HK-2 (cell line): ENCODE measurements around the gene KRT75.

Experiments
- DNase-seq: peaks from one replicate; pipeline ENCODE4 v3.0.0-alpha.2; 2018; ENCODE audit not compliant: unreplicated experiment

The KRT75 gene

DNA sequence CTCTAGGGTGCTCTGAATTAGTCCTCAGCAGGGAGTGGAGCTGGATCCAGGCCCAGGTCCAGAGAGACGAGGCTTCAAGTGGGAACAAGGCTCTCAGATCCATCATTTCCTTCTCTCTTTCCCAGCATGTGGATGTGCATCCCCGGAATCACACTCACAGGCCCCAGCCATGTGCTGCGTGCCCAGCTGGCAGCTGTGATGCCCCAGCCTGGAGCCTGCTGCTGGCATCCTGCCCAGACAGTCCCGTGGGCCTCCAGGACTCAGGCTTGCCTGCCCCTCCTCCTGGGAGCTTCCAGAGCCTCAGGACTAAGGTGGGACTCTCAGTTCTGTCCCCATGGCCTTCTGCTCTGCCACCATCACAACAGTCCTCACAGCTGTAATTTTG, 42.6 kb downstream of the KRT75 start:
- DNase-seq: peak; percentile 42

DNA sequence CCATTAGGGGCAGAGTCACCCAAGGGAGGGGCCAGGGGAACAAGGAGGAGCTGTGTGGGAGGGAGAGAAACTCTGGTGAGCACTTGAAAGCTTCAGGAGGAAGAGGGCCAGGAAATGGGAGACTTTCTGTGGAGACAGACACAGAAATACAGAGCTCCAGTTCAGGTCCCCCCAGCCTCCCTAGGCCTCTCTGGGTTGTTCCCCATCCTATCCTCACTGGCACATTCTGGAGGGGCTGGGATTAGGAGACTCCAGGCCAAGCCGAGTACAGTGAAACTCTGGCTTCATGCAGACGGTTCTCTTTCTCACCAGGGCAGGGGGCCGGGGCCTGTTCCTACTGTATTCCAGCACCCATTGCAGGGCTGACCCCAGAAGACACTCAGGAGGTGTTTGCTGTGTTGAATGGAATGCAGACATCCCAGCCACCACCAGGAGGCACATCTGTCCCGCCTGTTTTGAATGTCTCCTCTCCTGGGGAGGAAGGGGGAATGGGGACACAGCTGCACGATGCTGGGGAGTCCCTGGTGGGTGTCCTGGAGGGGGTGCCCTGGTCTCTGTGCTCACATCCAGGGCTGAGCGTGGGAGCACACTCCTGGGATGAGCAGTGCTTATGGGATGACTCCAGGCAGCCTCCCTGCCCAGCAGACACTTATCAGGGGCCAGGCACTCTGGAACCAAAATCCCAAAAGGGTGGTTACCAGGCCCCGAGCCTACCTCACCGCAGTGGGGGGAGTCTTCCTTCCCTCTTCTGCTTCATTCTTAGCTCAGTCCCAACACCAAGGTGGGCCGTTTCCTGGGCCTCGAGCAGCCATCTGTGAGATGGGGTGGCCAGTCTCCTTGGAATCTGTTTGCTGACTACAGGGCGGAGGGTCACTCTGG, 43.2 kb downstream of the KRT75 start:
- peak; percentile 22 for DNase-seq

DNA sequence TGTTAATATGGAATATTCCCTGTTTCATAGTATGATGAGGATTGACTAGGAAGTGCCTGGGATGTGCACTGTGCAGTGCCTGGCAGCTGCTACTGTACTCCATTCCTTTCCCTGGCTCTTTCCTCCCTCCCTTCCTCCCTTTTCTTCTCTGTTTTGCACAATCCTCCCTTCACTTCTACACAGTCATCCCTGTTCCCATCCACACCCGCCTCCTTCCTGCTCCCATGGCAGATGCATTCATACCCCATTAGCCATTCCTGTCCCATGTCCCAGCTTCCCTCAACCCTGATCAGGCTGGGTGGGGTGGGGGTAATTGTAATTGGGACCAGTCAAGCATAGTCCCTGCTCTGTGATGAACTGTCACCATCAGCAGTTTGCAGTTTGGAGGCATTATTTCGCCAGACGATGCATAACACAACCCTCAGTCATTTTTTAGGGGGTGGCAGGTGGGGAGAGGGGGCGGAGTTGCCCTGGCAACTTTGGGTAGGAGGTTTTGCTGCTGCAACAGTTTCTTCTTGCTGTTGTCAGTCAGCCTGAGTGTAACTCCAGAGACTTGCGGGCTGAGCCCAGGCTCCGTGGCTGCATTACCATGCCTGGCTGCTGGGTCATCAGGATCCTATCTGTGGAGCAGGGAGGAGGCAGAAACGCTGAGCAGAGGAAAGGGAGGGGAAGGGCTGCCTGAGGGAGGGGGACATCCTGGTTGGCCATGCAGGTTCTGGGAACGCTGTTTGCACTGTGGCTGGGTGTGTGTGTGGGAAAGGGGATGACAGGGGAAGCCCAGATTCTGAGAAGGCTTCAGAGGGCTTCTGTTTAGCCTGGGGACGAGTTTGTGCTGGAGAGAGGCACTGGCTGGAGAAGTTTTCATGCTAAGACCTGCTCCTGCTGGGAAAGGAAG, 44.6 kb downstream of the KRT75 start:
- no peak for DNase-seq

DNA sequence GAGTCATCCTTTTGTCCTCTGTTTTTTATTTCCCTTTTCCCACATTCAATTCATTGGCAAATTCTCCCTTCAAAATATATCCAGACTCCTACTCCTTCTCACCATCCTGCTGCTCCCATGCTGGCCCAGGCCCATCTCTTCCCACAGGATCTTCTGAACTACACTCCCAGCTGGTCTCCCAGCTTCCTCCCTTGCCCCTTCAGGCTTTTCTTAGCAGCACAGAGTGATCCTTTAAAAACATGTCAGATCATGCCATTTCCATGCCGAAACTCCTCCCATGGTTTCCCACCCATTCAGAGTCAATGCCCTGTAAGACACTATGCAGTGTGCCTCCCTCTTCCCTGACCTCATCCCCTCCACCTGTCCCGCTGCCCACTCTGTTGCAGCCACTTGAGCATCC, 46.3 kb downstream of the KRT75 start:
- no peak for DNase-seq

DNA sequence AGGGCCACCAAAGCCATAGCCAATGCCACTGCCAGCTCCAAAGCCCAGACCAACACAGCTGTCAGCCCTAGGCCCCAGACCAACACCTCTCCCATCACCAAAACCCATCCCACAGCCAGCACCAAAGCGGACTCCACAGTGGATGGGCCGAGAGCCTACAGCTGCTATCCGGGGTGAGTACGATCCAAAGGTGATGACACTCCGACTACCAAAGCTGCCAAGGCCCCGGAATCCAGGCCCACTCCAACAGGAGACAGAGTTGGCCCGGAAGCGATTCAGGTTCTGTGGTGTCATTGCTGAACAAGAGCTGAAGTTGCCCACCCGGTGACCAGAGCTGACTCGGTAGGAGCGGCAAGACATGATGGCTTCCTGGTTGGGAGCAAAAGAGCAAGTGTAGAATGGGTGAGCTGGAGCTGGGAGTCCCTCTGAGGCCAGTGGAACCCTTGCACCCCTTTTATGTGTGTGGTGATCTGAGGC, 48.9 kb downstream of the KRT75 start, which contains the start of gene KRT84:
KRT84 (minus strand) TSS at position 427 of the 477 bp plus-strand sequence; CDS start at position 360, 67 bp downstream.
- no peak for DNase-seq

DNA sequence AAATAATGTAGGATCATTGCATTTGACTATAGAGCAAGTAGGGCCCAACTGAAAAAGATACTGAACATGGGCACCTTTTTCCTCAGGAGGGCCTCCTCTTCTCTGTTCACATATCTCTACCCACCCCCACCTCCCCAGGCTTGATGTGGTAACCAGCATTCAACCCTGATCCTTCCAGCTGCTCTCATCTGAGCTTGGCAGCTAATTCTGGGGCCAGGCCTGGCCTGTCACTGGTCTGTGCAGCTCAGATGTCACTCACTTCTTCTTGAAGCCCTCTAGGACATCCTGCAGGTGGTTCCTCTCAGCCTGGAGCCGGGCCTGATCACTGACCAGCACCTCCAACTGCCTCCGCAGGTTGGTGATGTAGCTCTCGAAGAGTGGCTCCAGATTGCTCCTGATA, 50.8 kb downstream of the KRT75 start:
- no peak for DNase-seq

DNA sequence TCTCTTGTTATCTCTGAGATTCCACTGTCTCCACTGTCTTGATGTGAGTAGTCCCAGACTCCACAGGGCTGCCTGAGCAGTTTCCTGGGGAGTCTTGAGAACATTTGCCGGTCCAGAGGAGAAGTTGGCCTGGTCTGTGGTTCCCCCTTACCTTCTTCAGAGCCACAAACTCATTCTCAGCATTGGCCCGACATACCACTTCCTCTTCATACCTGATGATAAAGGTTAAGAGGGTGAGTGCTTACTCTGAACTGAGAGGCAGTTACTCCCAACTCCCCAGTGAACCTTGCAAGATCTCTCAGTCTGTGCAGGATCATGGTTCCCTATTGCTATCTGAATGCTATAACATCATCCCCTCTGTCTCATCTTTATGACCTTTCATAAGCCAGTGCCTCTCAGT, 51.3 kb downstream of the KRT75 start:
- no peak for DNase-seq

DNA sequence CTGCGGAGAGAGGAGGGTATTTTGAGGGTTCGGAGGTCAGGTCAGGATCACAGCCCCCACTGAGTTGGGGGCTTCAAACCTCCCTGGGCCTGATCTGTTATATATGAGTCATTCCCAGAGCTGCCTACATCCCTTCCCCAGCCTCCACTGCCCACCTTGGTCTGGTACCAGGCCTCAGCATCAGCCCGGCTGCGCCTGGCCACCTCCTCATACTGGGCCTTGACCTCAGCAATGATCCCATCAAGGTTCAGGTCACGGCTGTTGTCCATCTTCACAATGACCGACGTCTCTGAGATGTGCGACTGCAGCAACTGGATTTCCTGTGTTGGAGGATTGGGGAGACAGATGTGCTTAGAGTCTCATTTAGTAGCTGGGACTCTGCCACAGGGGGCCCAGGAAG, 53.0 kb downstream of the KRT75 start:
- no peak for DNase-seq

DNA sequence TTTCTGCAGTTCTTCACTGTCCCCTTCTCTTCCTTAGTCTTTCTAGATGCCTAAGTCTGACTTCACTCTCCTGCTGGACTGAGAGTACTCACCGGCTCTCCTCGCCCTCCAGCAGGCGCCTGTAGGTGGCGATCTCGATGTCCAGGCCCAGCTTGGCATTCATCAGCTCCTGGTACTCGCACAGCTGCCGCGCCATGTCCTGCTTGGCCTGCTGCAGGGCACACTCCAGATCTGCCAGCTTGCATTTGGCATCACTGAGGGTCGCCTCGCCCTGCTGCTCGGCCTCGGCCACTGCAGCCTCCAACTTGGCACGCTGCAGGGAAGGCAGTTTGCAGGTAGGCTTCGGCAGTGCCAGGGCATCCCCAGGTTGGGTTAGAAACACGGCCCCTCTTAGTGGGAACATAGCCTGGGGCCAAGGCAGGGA, 53.9 kb downstream of the KRT75 start:
- peak; percentile 26 for DNase-seq

DNA sequence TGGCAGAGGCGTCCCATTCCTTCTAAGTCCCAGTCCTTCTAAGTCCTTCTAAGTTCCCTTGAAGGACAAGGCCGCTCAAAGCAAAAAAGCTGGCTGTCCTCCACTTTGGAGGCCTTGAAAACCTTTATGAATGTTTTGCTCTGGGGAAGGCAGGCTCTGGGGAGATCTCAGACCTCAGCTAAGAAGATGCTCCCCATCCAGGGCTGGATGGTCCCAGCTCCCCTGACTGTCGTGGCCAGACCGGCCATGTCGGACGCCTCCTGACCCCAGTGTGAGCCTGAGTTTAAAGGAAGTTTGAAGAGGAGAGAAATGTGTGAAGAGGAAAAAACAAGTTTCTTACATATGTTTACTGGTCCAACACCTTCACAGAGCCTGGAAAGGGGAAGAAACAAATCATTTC, 54.6 kb downstream of the KRT75 start:
- DNase-seq: no peak

DNA sequence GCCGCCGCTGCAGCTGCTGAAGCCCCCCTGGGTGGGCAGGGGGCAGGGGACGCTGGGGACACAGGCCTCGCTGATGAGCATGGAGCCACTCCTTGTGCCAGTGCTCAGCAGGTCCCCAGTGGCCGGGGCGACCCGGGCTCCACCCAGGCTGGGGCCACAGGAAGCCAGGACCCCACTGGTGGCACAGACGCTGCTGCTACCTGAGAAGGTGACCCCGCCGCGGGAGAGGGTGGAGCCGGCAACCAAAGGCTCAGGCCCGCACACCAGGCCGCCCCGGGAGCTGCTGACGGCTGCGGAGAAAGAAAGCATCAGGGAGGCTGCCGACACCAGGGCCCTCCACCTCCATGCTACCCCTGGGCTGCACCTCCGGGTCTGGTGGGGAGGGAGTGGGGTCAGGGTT, 56.1 kb downstream of the KRT75 start:
- DNase-seq: no peak

DNA sequence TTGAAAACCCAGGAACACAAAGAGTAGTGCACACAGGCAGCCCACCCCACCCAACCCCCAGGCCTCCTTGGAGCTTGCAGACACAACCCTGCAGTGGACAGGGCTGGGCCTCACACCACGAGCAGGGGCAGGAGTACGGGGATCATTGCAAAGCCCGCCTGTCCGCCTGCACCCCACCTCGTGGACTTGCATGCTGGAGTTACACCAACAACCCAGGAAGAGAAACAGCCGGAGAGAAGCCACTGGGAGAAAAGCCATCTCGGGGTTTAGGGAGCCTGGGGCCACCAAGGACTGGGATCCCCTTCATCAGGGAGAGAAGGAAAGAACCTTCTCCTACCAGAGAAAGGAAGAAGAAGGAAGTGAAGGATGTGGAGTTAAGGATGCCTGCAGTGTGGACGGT, 56.9 kb downstream of the KRT75 start:
- no peak for DNase-seq
